A549 (cell line): ENCODE results near the gene LMOD1.

Experiments
- BHLHE40 ChIP-seq: IDR thresholded peaks from 2 replicates; pipeline ENCODE4 v1.6.1; 2012; ENCODE audit warnings: low read depth, low read length, inconsistent platforms
- CHD4 ChIP-seq: fragments of 200-600 bp; sonication (generic); IDR thresholded peaks from 2 replicates; pipeline ENCODE4 v1.6.1; 2016; ENCODE audit warnings: antibody characterized with exemption, mild to moderate bottlenecking, borderline replicate concordance
- HMGXB4 ChIP-seq: fragments of 250-450 bp; sonication (Bioruptor Pico); IDR thresholded peaks from 2 replicates; pipeline ENCODE4 v1.5.0; 2021; ENCODE audit warnings: mild to moderate bottlenecking, moderate library complexity, borderline replicate concordance
- POLR2A ChIP-seq: IDR thresholded peaks from 2 replicates; pipeline ENCODE4 v1.6.1; 2012; ENCODE audit warnings: mild to moderate bottlenecking, low read length
- RAD21 ChIP-seq, 2 experiments: fragments of >200 bp in 1 of 2; sonication (Bioruptor Twin) in 1 of 2; formaldehyde crosslinking in 1 of 2; IDR thresholded peaks in 1 of 2; conservative IDR thresholded peaks in 1 of 2; 2 replicates in 1 of 2; 3 replicates in 1 of 2; pipeline ENCODE4 v1.6.1; 2012 to 2018; ENCODE audit warnings: inconsistent platforms in 1 of 2
- REST ChIP-seq: fragments of 200-600 bp; sonication (generic); IDR thresholded peaks from 2 replicates; pipeline ENCODE4 v1.6.1; 2016; ENCODE audit warnings: antibody characterized with exemption, mild to moderate bottlenecking, moderate library complexity
- RFX5 ChIP-seq: fragments of 450-650 bp; IDR thresholded peaks from 2 replicates; pipeline ENCODE4 v1.7.1; 2014; ENCODE audit warnings: antibody characterized with exemption, mild to moderate bottlenecking, moderate library complexity
- ZNF302 ChIP-seq: fragments of 250-450 bp; sonication (Bioruptor Pico); IDR thresholded peaks from 2 replicates; pipeline ENCODE4 v1.9.0; 2021; ENCODE audit warnings: inconsistent platforms, mild to moderate bottlenecking, moderate library complexity
- TF ChIP-seq, protein P1 (sequence below): fragments of >200 bp; sonication (Bioruptor Twin); formaldehyde crosslinking; IDR thresholded peaks from 3 replicates; pipeline ENCODE4 v1.6.1; 2016

DNA sequence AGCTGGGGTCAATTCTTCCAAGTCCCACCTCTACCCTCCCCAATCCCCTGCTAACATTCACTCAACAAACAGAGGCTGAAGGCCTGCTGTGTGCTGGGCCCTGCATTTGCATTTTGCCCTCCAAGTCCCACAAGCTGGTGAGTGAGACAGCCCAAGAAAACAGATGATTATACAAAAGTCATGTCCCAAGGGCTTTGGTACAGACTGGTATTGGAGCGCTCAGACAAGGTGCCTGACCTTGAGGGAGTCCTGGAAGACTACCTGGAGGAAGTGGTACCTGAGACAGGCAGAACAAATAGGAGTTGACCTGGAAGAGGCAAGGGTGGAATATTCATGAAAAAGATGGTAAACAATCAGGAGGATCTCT, 4.2 kb downstream of the LMOD1 start:
- TF ChIP-seq HMGXB4 (CRISPR knock-in tag) (no peak), RFX5 (no peak), REST (no peak), ZNF302 (no peak), POLR2A (no peak), BHLHE40 (no peak), CHD4 (no peak), RAD21 (conservative IDR thresholded peaks at IDR 0.05 in 1 of 2, IDR thresholded peaks at IDR 0.05 in 1 of 2) (no peak)
- TF ChIP-seq, protein P1, sequence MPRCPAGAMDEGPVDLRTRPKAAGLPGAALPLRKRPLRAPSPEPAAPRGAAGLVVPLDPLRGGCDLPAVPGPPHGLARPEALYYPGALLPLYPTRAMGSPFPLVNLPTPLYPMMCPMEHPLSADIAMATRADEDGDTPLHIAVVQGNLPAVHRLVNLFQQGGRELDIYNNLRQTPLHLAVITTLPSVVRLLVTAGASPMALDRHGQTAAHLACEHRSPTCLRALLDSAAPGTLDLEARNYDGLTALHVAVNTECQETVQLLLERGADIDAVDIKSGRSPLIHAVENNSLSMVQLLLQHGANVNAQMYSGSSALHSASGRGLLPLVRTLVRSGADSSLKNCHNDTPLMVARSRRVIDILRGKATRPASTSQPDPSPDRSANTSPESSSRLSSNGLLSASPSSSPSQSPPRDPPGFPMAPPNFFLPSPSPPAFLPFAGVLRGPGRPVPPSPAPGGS, result no peak
